ENCODE data around the gene C3orf18.
"Not testable (repeated sequence)": the region's sequence is repeated elsewhere in the genome, so short reads cannot be mapped to it uniquely, and the experiment has no call there.

The C3orf18 gene

GRCh38 chr3:50525191-50525910, 42.2 kb downstream of the C3orf18 start:
- no peak for DNase-seq (ENCODE audit: low read depth in 2 of 2, low spot score in 1 of 2)

- no peak for DNase-seq (ENCODE audit: low read depth in 2 of 2, low spot score in 1 of 2)
Measured at GRCh38 chr3:50524746-50525145, 42.8 kb downstream of the C3orf18 start.

GRCh38 chr3:50523279-50523811, 44.2 kb downstream of the C3orf18 start:
- no peak for DNase-seq (ENCODE audit: low read depth in 2 of 2, low spot score in 1 of 2)

- no peak for DNase-seq (ENCODE audit: low read depth in 2 of 2, low spot score in 1 of 2)
Measured at GRCh38 chr3:50521572-50521971, 46.0 kb downstream of the C3orf18 start.

- DNase-seq (ENCODE audit: low read depth in 2 of 2, low spot score in 1 of 2): no peak
Measured at GRCh38 chr3:50520849-50521248, 46.7 kb downstream of the C3orf18 start.

GRCh38 chr3:50519471-50520089, 48.0 kb downstream of the C3orf18 start:
- peak; percentile 44 to 49 for DNase-seq (ENCODE audit: low read depth in 2 of 2, low spot score in 1 of 2)

- no peak for DNase-seq (ENCODE audit: low read depth in 2 of 2, low spot score in 1 of 2)
Measured at GRCh38 chr3:50518436-50518835, 49.1 kb downstream of the C3orf18 start.

GRCh38 chr3:50517721-50518206, 49.8 kb downstream of the C3orf18 start:
- no peak for DNase-seq (ENCODE audit: low read depth in 2 of 2, low spot score in 1 of 2)

GRCh38 chr3:50516440-50516871, 51.1 kb downstream of the C3orf18 start:
- DNase-seq (ENCODE audit: low read depth in 2 of 2, low spot score in 1 of 2): no peak

GRCh38 chr3:50515565-50516439, 51.7 kb downstream of the C3orf18 start:
- DNase-seq (ENCODE audit: low read depth in 2 of 2, low spot score in 1 of 2): no peak

GRCh38 chr3:50512908-50513307, 54.6 kb downstream of the C3orf18 start:
- DNase-seq (ENCODE audit: low read depth in 2 of 2, low spot score in 1 of 2): not testable (repeated sequence)

- DNase-seq (ENCODE audit: low read depth in 2 of 2, low spot score in 1 of 2): no peak
Measured at GRCh38 chr3:50512131-50512530, 55.4 kb downstream of the C3orf18 start.

- DNase-seq (ENCODE audit: low read depth in 2 of 2, low spot score in 1 of 2): no peak
Measured at GRCh38 chr3:50510325-50510724, 57.2 kb downstream of the C3orf18 start.

GRCh38 chr3:50509715-50510114, 57.8 kb downstream of the C3orf18 start:
- no peak for DNase-seq (ENCODE audit: low read depth in 2 of 2, low spot score in 1 of 2)

GRCh38 chr3:50508821-50509220, 58.7 kb downstream of the C3orf18 start:
- DNase-seq (ENCODE audit: low read depth in 2 of 2, low spot score in 1 of 2): no peak
